ENCODE measurements around the gene HOXC13. TPM values are rescaled to one million over a fixed set of nuclear protein-coding genes. Genes with fewer than 3 reads are reported as not detected.

The HOXC13 gene
- total RNA-seq, 1 donor, result not detected

GRCh38 chr12:53931844-53932581, 6.6 kb upstream of the HOXC13 start:
- TF ChIP-seq, protein P1, sequence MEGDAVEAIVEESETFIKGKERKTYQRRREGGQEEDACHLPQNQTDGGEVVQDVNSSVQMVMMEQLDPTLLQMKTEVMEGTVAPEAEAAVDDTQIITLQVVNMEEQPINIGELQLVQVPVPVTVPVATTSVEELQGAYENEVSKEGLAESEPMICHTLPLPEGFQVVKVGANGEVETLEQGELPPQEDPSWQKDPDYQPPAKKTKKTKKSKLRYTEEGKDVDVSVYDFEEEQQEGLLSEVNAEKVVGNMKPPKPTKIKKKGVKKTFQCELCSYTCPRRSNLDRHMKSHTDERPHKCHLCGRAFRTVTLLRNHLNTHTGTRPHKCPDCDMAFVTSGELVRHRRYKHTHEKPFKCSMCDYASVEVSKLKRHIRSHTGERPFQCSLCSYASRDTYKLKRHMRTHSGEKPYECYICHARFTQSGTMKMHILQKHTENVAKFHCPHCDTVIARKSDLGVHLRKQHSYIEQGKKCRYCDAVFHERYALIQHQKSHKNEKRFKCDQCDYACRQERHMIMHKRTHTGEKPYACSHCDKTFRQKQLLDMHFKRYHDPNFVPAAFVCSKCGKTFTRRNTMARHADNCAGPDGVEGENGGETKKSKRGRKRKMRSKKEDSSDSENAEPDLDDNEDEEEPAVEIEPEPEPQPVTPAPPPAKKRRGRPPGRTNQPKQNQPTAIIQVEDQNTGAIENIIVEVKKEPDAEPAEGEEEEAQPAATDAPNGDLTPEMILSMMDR (IDR thresholded peaks at IDR 0.05; ENCODE audit: insufficient read depth, low read length), result no peak
- no peak overlapping the region for H3K4me3 ChIP-seq (ENCODE audit: low read depth, low read length)
- no peak for DNase-seq (ENCODE audit: low read depth)

DNA sequence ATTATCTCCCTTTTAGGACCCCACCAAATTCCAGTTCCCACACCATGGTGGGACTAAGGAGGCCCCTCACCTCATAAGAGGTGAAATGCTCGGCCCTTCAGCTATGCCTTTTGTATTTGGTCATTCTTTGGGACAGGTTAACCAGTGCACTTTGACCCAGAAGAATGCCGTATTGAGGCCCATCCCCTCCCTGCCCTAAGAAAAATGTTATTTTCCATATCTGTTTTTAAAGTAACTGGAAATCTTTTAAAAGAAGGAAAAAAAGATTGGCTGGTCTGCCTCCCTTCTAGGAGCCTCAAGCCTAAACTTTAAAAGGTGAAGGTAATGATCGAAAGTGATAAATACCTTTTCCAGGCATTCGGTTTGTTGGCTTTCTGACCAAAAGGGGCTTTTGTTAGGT, 5.7 kb upstream of the HOXC13 start:
- H3K4me3 ChIP-seq (ENCODE audit: low read depth, low read length), result no peak overlapping the region
- no peak for DNase-seq (ENCODE audit: low read depth)
- TF ChIP-seq, protein P1 (IDR thresholded peaks at IDR 0.05; ENCODE audit: insufficient read depth, low read length), result no peak

- TF ChIP-seq, protein P1 (IDR thresholded peaks at IDR 0.05; ENCODE audit: insufficient read depth, low read length), result no peak
- peak; percentile 8 for DNase-seq (ENCODE audit: low read depth)
- H3K4me3 ChIP-seq (ENCODE audit: low read depth, low read length), result no peak overlapping the region
Measured at GRCh38 chr12:53935383-53936341, 3.0 kb upstream of the HOXC13 start.

GRCh38 chr12:53937099-53937498, 1.5 kb upstream of the HOXC13 start:
- no peak overlapping the region for H3K4me3 ChIP-seq (ENCODE audit: low read depth, low read length)
- TF ChIP-seq, protein P1 (IDR thresholded peaks at IDR 0.05; ENCODE audit: insufficient read depth, low read length), result no peak
- DNase-seq (ENCODE audit: low read depth), result no peak

DNA sequence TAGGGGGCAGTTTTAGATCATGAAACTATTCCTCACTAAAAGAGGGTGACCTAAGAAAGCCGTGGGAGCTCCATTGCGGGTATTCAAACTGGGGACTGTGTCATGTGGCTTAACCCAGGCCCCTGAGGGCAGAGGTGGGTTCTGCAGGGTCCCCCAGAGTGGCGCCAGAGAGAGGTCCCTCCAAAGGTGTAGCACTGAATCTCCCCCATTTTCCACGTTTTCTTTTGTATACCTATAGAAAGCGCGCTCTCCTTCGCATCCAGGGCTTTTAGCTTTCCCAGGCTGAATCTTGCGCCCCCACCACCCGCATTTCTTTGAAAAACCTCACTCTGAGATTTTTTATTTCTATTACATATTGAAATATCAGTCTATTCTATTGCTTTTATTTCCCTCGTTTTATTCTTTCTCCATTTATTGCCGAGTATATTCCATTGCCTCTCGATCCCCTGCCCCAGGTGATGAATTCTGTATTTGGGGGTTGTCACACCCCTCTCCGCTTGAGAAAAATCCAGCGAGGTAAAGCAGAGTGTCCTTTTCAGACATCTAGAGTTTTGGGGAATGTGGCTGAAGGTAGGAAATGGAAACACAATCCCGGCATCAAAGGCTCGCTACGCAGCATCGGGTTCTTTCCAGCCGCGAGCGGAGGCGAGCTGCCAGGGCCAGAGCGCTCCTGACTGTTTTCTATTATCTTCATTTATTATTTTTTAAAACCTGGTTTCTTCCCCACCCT, 870 bp upstream of the HOXC13 start:
- no peak overlapping the region for H3K4me3 ChIP-seq (ENCODE audit: low read depth, low read length)
- TF ChIP-seq, protein P1 (IDR thresholded peaks at IDR 0.05; ENCODE audit: insufficient read depth, low read length), result no peak
- no peak for DNase-seq (ENCODE audit: low read depth)

All from fibroblast of the aortic adventitia (primary cell).